IMR-90 (cell line): ENCODE results near the gene C10orf90. TPM values are rescaled to one million over a fixed set of nuclear protein-coding genes. Genes with fewer than 3 reads are reported as not detected.

ENCODE experiments used
- ATAC-seq: fragments of 200-7000 bp; cut with Tn5 transposase; 2 replicates; pipeline ENCODE4 v1.9.1; 2020; ENCODE audit warnings: low read depth, mild to moderate bottlenecking, moderate library complexity
- BruUV-seq: library from RNA; stranded (reverse); fragments of 400-500 nt; replicated peaks from 2 replicates; lab custom pipeline; 2021; lab: Mats Ljungman, UMichigan
- CTCF ChIA-PET: fragments of 300-600 bp; formaldehyde crosslinking; extraction: SDS; loops from one replicate; lab custom pipeline; 2021; ENCODE audit warnings: antibody characterized with exemption; lab: Yijun Ruan, JAX
- POLR2A ChIA-PET: fragments of 300-600 bp; sonication (Branson Sonifier 250); formaldehyde crosslinking; loops from one replicate; lab custom pipeline; 2022; ENCODE audit warnings: antibody characterized with exemption; ENCODE audit not compliant: unreplicated experiment; lab: Charles Lee
- DNase-seq: peaks from one replicate; pipeline ENCODE4 v3.0.0; 2013
- H2AFZ ChIP-seq: replicated peaks from 2 replicates; pipeline ENCODE3; 2013; ENCODE audit warnings: low read length, mild to moderate bottlenecking; ENCODE audit not compliant: poor library complexity
- H2AK5ac ChIP-seq: 2 replicates; pipeline ENCODE4 v1.6.1; 2013; ENCODE audit warnings: low read depth, low read length, inconsistent platforms
- H2AK9ac ChIP-seq: replicated peaks from 2 replicates; pipeline ENCODE3; 2013; ENCODE audit warnings: mild to moderate bottlenecking, low read depth, low read length, moderate library complexity; ENCODE audit not compliant: poor library complexity
- H2BK120ac ChIP-seq: 2 replicates; pipeline ENCODE4 v1.6.1; 2013; ENCODE audit warnings: low read depth, low read length, inconsistent platforms
- H2BK15ac ChIP-seq: 3 replicates; pipeline ENCODE4 v1.6.1; 2013; ENCODE audit warnings: low read depth, low read length, inconsistent platforms
- H2BK20ac ChIP-seq: 2 replicates; pipeline ENCODE4 v1.6.1; 2013; ENCODE audit warnings: low read depth, mild to moderate bottlenecking, inconsistent platforms, low read length, moderate library complexity
- H2BK5ac ChIP-seq: 2 replicates; pipeline ENCODE4 v1.6.1; 2013; ENCODE audit warnings: mild to moderate bottlenecking, low read depth, low read length, inconsistent platforms; ENCODE audit not compliant: poor library complexity, severe bottlenecking
- H3K14ac ChIP-seq: replicated peaks from 2 replicates; pipeline ENCODE4 v1.6.1; 2013; ENCODE audit warnings: low read depth, low read length, inconsistent platforms
- H3K18ac ChIP-seq: 2 replicates; pipeline ENCODE4 v1.6.1; 2013; ENCODE audit warnings: low read depth, low read length, control low read depth
- H3K23ac ChIP-seq: 2 replicates; pipeline ENCODE4 v1.6.1; 2013; ENCODE audit warnings: low read depth, low read length, inconsistent platforms
- H3K27ac ChIP-seq: 2 replicates; pipeline ENCODE4 v1.5.1; 2013; ENCODE audit warnings: mild to moderate bottlenecking, control low read depth, low read length; ENCODE audit not compliant: insufficient read depth
- H3K27me3 ChIP-seq: 2 replicates; pipeline ENCODE4 v1.6.1; 2013; ENCODE audit warnings: low read length; ENCODE audit not compliant: control insufficient read depth, insufficient read depth
- H3K36me3 ChIP-seq: 2 replicates; pipeline ENCODE4 v1.6.1; 2013; ENCODE audit warnings: low read length, mixed read lengths; ENCODE audit not compliant: control insufficient read depth, insufficient read depth
- H3K4ac ChIP-seq: 2 replicates; pipeline ENCODE4 v1.6.1; 2013; ENCODE audit warnings: low read depth, low read length, inconsistent platforms
- H3K4me1 ChIP-seq: 2 replicates; pipeline ENCODE4 v1.6.1; 2013; ENCODE audit warnings: low read length, mixed read lengths; ENCODE audit not compliant: control insufficient read depth, insufficient read depth
- H3K4me2 ChIP-seq: 2 replicates; pipeline ENCODE4 v1.6.1; 2013; ENCODE audit warnings: low read depth, mild to moderate bottlenecking, control low read depth, low read length, moderate library complexity
- H3K4me3 ChIP-seq: 2 replicates; pipeline ENCODE4 v1.5.1; 2013; ENCODE audit warnings: low read depth, mild to moderate bottlenecking, control low read depth, low read length, moderate library complexity; ENCODE audit not compliant: insufficient read depth
- H3K56ac ChIP-seq: 2 replicates; pipeline ENCODE4 v1.6.1; 2013; ENCODE audit warnings: low read length, inconsistent platforms; ENCODE audit not compliant: insufficient read depth; ENCODE audit errors: extremely low read depth
- H3K79me1 ChIP-seq, 2 experiments: 2 replicates each; pipeline ENCODE4 v1.6.1; 2013; ENCODE audit warnings: low read length in 2 of 2, inconsistent platforms in 1 of 2, low read depth in 1 of 2
- H3K9ac ChIP-seq: 2 replicates; pipeline ENCODE4 v1.6.1; 2013; ENCODE audit warnings: low read depth, low read length, control low read depth
- H3K9me1 ChIP-seq: 2 replicates; pipeline ENCODE4 v1.6.1; 2013; ENCODE audit warnings: low read length, inconsistent platforms; ENCODE audit not compliant: insufficient read depth
- H3K9me3 ChIP-seq: 2 replicates; pipeline ENCODE4 v1.6.1; 2013; ENCODE audit warnings: low read length; ENCODE audit not compliant: control insufficient read depth, insufficient read depth
- H4K20me1 ChIP-seq: 2 replicates; pipeline ENCODE4 v1.6.1; 2013; ENCODE audit warnings: low read length, inconsistent platforms; ENCODE audit not compliant: insufficient read depth
- H4K5ac ChIP-seq: 2 replicates; pipeline ENCODE4 v1.6.1; 2013; ENCODE audit warnings: mild to moderate bottlenecking, low read depth, low read length, control low read depth
- H4K8ac ChIP-seq, 2 experiments: 2 replicates each; pipeline ENCODE4 v1.6.1; 2013; ENCODE audit warnings: low read depth in 2 of 2, low read length in 2 of 2, control low read depth in 1 of 2, inconsistent platforms in 1 of 2
- H4K91ac ChIP-seq: 2 replicates; pipeline ENCODE4 v1.6.1; 2013; ENCODE audit warnings: low read depth, low read length, inconsistent platforms; ENCODE audit not compliant: insufficient read depth
- BHLHE40 ChIP-seq: fragments of 150-350 bp; IDR thresholded peaks from 2 replicates; pipeline ENCODE4 v1.6.1; 2016; ENCODE audit warnings: mild to moderate bottlenecking, low read depth, low read length
- ELK1 ChIP-seq: fragments of 150-350 bp; IDR thresholded peaks from 2 replicates; pipeline ENCODE4 v1.6.1; 2016; ENCODE audit warnings: low read depth, mild to moderate bottlenecking, low read length, moderate library complexity, borderline replicate concordance
- FOS ChIP-seq: fragments of 150-350 bp; IDR thresholded peaks from 2 replicates; pipeline ENCODE4 v1.6.1; 2016; ENCODE audit warnings: low read depth, low read length
- MAFK ChIP-seq: IDR thresholded peaks from 2 replicates; pipeline ENCODE4 v1.6.1; 2012; ENCODE audit warnings: low read depth, low read length, improper control_type of control experiment
- POLR2A ChIP-seq: IDR thresholded peaks from 2 replicates; pipeline ENCODE4 v1.6.1; 2012; ENCODE audit warnings: mild to moderate bottlenecking, low read depth, low read length
- RAD21 ChIP-seq: IDR thresholded peaks from 2 replicates; pipeline ENCODE4 v1.6.1; 2012; ENCODE audit warnings: low read length, improper control_type of control experiment
- RCOR1 ChIP-seq: IDR thresholded peaks from 2 replicates; pipeline ENCODE4 v1.6.1; 2012; ENCODE audit warnings: mild to moderate bottlenecking, low read length, improper control_type of control experiment; ENCODE audit not compliant: insufficient replicate concordance
- RFX5 ChIP-seq: IDR thresholded peaks from 2 replicates; pipeline ENCODE4 v1.8.0; 2012; ENCODE audit warnings: low read depth, mild to moderate bottlenecking, low read length, moderate library complexity
- WGBS, 2 experiments: methylation state at CpG; one replicate each; pipeline versions ENCODE4 v1.1.5 to v1.1.7; 2013; ENCODE audit warnings: missing lambda C conversion rate in 2 of 2; ENCODE audit not compliant: insufficient read length in 1 of 2; ENCODE audit errors: extremely low coverage in 2 of 2; 5-methylcytosine and 5-hydroxymethylcytosine counted together
- dilution Hi-C: fragments of 300-500 bp; cut with HindIII; formaldehyde crosslinking; loops from one replicate; pipeline ENCODE4 v1.14.3; 2018; ENCODE audit warnings: low sequenced_read_pairs; ENCODE audit not compliant: unreplicated experiment
- in situ Hi-C: fragments of 300-500 bp; cut with MboI; formaldehyde crosslinking; loops from 3 replicates; pipeline ENCODE4 v1.14.3; 2019; ENCODE audit warnings: low sequenced_read_pairs, inconsistent platforms, mixed read lengths
- intact Hi-C: fragments of 100-400 bp; cut with micrococcal nuclease; formaldehyde crosslinking; loops from 2 replicates; pipeline ENCODE4 v1.10.0; 2022
- polyA plus RNA-seq, 3 experiments: library from polyadenylated mRNA; depleted of rRNA; stranded (reverse); fragments of >200 nt; gene quantifications; 2 replicates each; pipeline ENCODE4 v1.2.3, GENCODE V29; 2012; ENCODE audit warnings: low replicate concordance in 1 of 3
- total RNA-seq: library from RNA; depleted of rRNA; stranded (reverse); fragments of >200 nt; gene quantifications from 2 replicates; pipeline ENCODE4 v1.2.3, GENCODE V29; 2012

C10orf90 gene
- total and polyA plus RNA-seq, 2 of the 4 experiments (the other 2 are of a cell fraction), result 0.05 to 0.18 TPM

DNA sequence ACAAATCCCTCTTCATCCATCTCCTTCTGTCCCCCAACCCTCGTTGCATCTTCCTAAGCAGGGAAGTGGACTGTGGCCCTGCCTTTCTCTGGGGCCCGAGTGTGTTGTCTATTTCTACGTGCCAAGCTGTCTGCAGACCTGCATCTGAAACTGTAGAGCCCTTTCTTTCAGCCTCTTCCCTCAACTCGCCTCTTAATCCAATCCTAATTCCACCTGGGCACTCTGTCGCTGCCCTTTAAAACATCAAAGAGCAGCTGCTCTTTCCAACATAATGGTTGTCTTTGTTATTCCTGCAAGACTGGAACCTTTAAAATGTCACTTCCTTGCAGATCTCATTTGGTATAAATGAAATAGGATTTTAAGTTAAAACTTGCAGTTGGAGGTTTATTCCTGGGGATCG lies 260.7 kb downstream of the C10orf90 start:
- no peak overlapping the region for H4K91ac ChIP-seq
- H3K4me2 ChIP-seq, result no peak overlapping the region
- H2BK20ac ChIP-seq, result no peak overlapping the region
- no peaks in the 10 kb centered on the region for H3K9me1 ChIP-seq
- in situ Hi-C loops (no loop called here), dilution Hi-C loops (no loop called here), intact Hi-C loops (no loop called here)
- no peak for DNase-seq
- H2BK15ac ChIP-seq, result no peak overlapping the region
- no peak overlapping the region for H3K4ac ChIP-seq
- H3K27me3 ChIP-seq, result peaks cover 11% of the 10 kb centered on the region
- H3K18ac ChIP-seq, result no peak overlapping the region
- H2AFZ ChIP-seq, result no peak overlapping the region
- POLR2A ChIA-PET, result no interaction called here
- no peak overlapping the region for H2BK120ac ChIP-seq
- no peaks in the 10 kb centered on the region for H4K20me1 ChIP-seq
- H3K27ac ChIP-seq, result no peak overlapping the region
- no peaks in the 10 kb centered on the region for H3K36me3 ChIP-seq
- CTCF ChIA-PET, result no interaction called here
- H3K79me1 ChIP-seq, result no peaks in the 10 kb centered on the region
- no peak overlapping the region for H3K14ac ChIP-seq
- no peak overlapping the region for H4K5ac ChIP-seq
- no TSS peak for BruUV-seq
- H2BK5ac ChIP-seq, result no peak overlapping the region
- no peak overlapping the region for H2AK9ac ChIP-seq
- H3K23ac ChIP-seq, result no peak overlapping the region
- H2AK5ac ChIP-seq, result no peak overlapping the region
- H3K4me3 ChIP-seq, result no peak overlapping the region
- H3K9me3 ChIP-seq, result no peaks in the 10 kb centered on the region
- H4K8ac ChIP-seq, result no peak overlapping the region
- no peaks in the 10 kb centered on the region for H3K4me1 ChIP-seq
- no peak overlapping the region for H3K56ac ChIP-seq
- 59% methylated on average over 3 of the region's 6 CpGs; no CpG with 5 or more reads in 1 of the 2 experiments for WGBS, 2 experiments
- no peak for TF ChIP-seq POLR2A
- no peak for TF ChIP-seq RFX5
- no peak for TF ChIP-seq MAFK
- TF ChIP-seq RAD21, result no peak
- TF ChIP-seq FOS, result no peak
- no peak for TF ChIP-seq BHLHE40
- TF ChIP-seq RCOR1, result no peak
- TF ChIP-seq ELK1, result no peak
- H3K9ac ChIP-seq, result no peak overlapping the region
- ATAC-seq, result no peak
